ENCODE results near the gene C19orf85. TPM values are rescaled to one million over a fixed set of nuclear protein-coding genes. Genes with fewer than 3 reads are reported as not detected.

Gene C19orf85
- total RNA-seq, 4 donors from 2014 or later, result not detected

DNA sequence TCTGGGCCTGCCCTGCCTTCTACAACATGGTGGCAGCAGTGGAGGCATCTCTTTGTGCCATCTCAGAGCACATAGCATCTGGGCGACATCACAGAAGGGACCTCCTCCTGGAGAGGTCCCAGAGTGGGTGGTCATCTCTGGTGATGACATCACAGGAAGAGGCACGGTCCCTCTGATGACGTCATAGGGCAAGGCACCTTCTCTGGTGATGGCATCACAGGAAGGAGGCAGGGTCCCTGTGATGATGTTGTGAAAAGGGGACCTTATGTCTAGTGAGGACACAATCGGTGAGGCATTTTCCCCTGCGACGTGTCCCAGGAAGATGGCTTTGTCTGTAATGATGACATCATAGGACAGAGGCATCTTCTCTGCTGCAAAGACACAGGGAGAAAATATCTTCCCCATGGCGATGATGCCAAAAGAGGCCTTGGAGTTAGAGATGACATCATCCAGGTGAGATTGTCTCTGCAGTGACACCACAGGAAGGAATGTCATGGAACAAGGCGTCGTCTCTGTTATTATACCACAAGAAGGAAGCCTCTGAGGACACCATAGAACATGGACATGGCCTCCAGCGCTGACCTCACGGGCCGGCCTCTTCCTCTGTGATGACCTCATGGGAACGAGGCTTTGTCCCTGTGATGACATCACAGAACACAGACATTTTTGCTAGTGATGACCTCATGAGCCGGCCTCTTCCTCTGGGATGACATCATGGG is 32.2 kb downstream of the C19orf85 start:
- TF ChIP-seq, protein P1, sequence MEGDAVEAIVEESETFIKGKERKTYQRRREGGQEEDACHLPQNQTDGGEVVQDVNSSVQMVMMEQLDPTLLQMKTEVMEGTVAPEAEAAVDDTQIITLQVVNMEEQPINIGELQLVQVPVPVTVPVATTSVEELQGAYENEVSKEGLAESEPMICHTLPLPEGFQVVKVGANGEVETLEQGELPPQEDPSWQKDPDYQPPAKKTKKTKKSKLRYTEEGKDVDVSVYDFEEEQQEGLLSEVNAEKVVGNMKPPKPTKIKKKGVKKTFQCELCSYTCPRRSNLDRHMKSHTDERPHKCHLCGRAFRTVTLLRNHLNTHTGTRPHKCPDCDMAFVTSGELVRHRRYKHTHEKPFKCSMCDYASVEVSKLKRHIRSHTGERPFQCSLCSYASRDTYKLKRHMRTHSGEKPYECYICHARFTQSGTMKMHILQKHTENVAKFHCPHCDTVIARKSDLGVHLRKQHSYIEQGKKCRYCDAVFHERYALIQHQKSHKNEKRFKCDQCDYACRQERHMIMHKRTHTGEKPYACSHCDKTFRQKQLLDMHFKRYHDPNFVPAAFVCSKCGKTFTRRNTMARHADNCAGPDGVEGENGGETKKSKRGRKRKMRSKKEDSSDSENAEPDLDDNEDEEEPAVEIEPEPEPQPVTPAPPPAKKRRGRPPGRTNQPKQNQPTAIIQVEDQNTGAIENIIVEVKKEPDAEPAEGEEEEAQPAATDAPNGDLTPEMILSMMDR (IDR thresholded peaks at IDR 0.05; ENCODE audit: low read depth), result no peak

DNA sequence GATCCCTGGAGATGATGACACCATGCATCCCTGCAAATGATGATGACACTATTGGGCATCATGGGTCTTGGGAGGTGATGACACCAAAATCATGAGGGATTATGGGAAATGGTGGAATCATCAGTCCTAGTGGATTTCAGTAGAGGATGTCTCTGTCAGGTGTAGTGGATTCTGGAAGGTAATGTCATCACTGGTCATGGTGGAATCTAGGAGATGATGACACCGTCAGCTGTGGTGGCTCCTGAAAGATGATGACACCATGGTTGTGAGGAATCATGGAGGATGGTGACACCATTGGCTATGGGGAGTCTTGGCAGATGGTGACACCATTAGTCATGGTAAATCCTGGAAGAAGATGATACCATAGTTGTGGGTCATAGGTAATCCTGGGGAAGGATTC is 33.4 kb downstream of the C19orf85 start:
- TF ChIP-seq, protein P1 (IDR thresholded peaks at IDR 0.05; ENCODE audit: low read depth), result no peak

DNA sequence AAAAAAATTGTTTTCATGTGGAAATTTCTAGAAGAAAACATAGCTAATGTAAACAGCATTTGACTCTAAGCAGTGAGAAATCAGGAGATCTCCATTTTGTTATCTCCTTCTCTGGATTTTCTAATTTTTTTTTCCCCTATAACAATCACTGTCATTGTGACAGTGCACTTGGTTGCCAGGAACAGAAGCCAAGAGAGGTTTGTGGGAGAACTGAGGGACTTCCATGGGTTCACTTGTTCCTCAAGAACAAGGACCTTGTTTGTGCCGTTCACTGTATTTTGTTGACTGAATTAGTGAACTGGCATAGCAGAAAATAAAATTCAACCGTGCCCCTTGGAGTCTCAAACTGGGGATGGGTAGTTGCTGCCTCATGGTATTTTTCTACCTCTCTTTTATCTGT is 38.5 kb downstream of the C19orf85 start:
- TF ChIP-seq, protein P1 (IDR thresholded peaks at IDR 0.05; ENCODE audit: low read depth), result no peak

DNA sequence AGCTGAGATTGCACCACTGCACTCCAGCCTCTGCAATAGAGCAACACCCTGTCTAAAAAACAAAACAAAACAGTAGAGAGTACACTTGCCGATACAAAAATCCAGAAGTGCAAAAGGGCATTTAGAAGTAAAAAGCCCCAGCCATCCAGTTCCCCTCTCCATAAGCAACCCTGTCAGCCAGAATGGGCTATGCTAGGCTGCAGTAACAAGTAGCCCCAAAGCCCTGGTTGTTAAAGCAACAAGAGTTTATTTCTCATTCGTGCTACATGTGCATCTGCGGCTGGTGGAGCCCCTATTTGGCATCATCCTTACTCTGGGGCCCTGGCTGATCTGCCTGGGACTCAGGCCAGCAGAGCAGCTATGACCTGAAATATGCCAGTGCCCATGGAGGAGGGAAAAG is 40.0 kb downstream of the C19orf85 start:
- TF ChIP-seq, protein P1 (IDR thresholded peaks at IDR 0.05; ENCODE audit: low read depth), result no peak

DNA sequence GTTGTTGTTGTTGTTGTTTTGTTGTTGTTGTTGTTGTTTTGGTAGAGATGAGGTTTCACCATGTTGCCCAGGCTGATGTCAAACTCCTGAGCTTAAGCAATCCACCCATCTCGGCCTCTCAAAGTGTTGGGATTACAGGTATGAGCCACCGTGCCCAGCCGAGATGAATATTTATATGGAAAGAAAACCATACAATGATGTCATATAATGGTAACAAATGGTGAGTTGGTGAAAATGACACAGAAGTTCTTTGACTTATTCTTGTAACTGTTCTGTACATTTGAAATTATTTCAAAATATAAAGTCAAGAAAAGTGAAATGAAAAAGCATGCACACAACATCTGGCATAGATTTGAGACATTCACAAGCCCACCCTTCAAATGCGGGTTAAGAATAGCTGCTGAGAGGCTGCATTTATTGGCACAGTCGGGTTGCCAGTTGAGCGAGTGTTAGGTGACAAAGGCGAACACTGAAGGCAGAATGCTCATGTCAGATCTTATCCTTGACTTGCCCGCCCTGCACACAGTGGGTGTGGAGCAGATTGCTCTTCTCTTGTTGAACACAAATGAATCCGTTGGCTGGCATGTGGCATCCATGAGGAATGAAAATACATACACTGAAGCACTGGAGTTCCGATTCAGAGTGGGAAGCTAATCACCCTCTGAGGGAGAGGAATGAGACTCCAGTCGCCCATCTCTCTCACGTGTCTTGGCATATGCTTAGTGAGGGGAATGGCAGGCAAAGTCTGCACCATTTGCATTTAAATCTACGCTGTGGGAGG is 41.1 kb downstream of the C19orf85 start:
- TF ChIP-seq, protein P1 (IDR thresholded peaks at IDR 0.05; ENCODE audit: low read depth), result no peak

DNA sequence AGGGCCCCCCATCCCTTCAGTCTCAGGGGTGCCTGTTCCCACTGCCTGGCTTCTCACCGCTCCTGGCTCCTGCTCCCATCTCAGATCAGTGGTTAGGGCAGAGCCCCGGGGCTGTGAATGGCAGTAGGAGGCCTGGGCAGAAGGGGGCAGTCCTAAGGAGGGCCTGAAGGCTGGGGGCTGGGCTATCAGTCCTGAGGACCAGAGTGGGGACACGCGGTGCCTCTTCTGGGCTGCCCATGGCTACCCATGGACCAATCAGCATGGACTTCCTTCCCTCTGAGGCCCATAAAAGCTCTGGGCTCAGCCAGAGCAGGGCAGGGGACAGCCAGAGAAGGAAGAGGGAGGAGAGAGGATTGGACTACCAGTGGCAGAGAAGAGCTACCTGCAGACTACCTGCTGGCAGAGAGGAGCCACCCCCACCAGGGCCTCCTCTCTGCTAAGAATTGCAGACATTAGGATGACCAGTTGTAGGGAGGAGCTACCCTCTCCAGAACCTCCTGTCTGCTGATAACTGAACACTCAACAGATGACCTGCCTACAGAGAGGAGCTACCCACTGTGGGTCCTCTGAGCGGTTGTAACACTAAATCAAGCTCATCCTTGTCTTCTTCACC is 44.8 kb downstream of the C19orf85 start:
- TF ChIP-seq, protein P1 (IDR thresholded peaks at IDR 0.05; ENCODE audit: low read depth), result no peak

DNA sequence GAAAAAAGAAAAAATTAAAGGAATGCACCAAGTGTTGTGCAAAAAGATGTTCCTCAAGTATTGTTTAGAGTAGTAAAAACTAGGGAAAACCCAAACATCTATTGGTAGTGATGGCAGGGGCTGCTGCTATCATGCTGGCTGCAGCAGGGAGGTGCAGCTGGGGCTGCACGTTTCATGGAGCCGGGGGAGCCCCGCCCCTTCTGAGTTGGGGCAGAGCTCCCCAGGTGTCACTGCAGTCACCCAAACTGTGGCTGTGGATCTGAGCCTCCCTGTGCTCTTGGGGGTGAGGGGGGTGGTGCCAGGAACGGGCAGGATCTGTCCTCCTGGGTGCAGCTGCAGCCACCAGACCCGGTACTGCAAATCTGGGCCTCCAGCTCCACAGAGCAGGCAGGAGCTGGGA is 45.4 kb downstream of the C19orf85 start:
- TF ChIP-seq, protein P1 (IDR thresholded peaks at IDR 0.05; ENCODE audit: low read depth), result no peak
